B cell (primary cell): ENCODE measurements around the gene S100A1. TPM values are rescaled to one million over a fixed set of nuclear protein-coding genes. Genes with fewer than 3 reads are reported as not detected.
A peak's percentile ranks its signal among the peaks of the same experiment; 100 is the strongest.

Experiments used
- ATAC-seq: fragments of 200-7000 bp; cut with Tn5 transposase; one replicate; pipeline ENCODE4 v1.10.0; 2021; ENCODE audit warnings: low read depth, mild to moderate bottlenecking, moderate number of reproducible peaks, moderate library complexity
- CTCF ChIA-PET: fragments of 350-600 bp; sonication (Branson Sonifier 250); formaldehyde crosslinking; loops from one replicate; lab custom pipeline; 2021; ENCODE audit warnings: antibody characterized with exemption, inconsistent platforms; lab: Charles Lee
- POLR2A ChIA-PET: fragments of 350-600 bp; sonication (Branson Sonifier 250); formaldehyde crosslinking; loops from one replicate; lab custom pipeline; 2021; ENCODE audit warnings: antibody characterized with exemption; lab: Charles Lee
- DNase-seq: peaks from one replicate; pipeline ENCODE4 v3.0.0; 2013
- H2AFZ ChIP-seq: 2 replicates; pipeline ENCODE4 v1.6.1; 2012; ENCODE audit warnings: mild to moderate bottlenecking, low read depth, low read length; ENCODE audit not compliant: insufficient read depth, poor library complexity, severe bottlenecking
- H3K27ac ChIP-seq, 2 donors: 1 replicate in 1 of 2; 2 replicates in 1 of 2; pipeline ENCODE4 v1.5.1; 2012 to 2013; ENCODE audit warnings: low read length in 2 of 2, mild to moderate bottlenecking in 2 of 2, moderate library complexity in 1 of 2
- H3K27me3 ChIP-seq, 4 experiments: fragments of 200-600 bp in 1 of 4; sonication (generic) in 1 of 4; replicated peaks in 1 of 4; 1 replicate in 2 of 4; 2 replicates in 2 of 4; pipeline versions ENCODE4 v1.6.1 to v1.7.0; 2013 to 2016; ENCODE audit warnings: low read length in 3 of 4, mild to moderate bottlenecking in 2 of 4, mixed read lengths in 1 of 4, moderate library complexity in 1 of 4; ENCODE audit not compliant: insufficient read depth in 4 of 4, control insufficient read depth in 3 of 4; ENCODE audit errors: control extremely low read depth in 1 of 4
- H3K36me3 ChIP-seq, 2 experiments: replicated peaks in 1 of 2; 1 replicate in 1 of 2; 2 replicates in 1 of 2; pipeline versions ENCODE4 v1.6.1 to v1.7.1; 2013; ENCODE audit warnings: low read length in 1 of 2; ENCODE audit not compliant: insufficient read depth in 2 of 2, control insufficient read depth in 1 of 2; ENCODE audit errors: control extremely low read depth in 1 of 2, extremely low read depth in 1 of 2
- H3K4me1 ChIP-seq, 2 donors: fragments of 200-600 bp in 1 of 2; sonication (generic) in 1 of 2; 1 replicate in 1 of 2; 2 replicates in 1 of 2; pipeline versions ENCODE4 v1.5.1 to v1.6.1; 2013 to 2017; ENCODE audit warnings: low read length in 2 of 2; ENCODE audit not compliant: control insufficient read depth in 2 of 2, insufficient read depth in 2 of 2
- H3K4me2 ChIP-seq: replicated peaks from 2 replicates; pipeline ENCODE3; 2012; ENCODE audit warnings: mild to moderate bottlenecking, low read depth, low read length; ENCODE audit not compliant: poor library complexity, severe bottlenecking
- H3K4me3 ChIP-seq, 5 experiments: fragments of 200-600 bp in 1 of 5; sonication (generic) in 1 of 5; 1 replicate in 3 of 5; 2 replicates in 2 of 5; pipeline versions ENCODE4 v1.5.1 to v1.7.0; 2011 to 2016; ENCODE audit warnings: low read length in 4 of 5, mild to moderate bottlenecking in 4 of 5, low read depth in 2 of 5, control low read depth in 1 of 5, moderate library complexity in 1 of 5; ENCODE audit not compliant: insufficient read depth in 1 of 5; ENCODE audit errors: control extremely low read depth in 1 of 5, extremely low read depth in 1 of 5
- H3K79me2 ChIP-seq: fragments of 200-600 bp; sonication (generic); one replicate; pipeline ENCODE4 v1.6.0; 2016; ENCODE audit warnings: low read length; ENCODE audit not compliant: control insufficient read depth, insufficient read depth
- H3K9ac ChIP-seq: fragments of 200-600 bp; sonication (generic); 2 replicates; pipeline ENCODE4 v1.6.1; 2017; ENCODE audit warnings: mild to moderate bottlenecking, low read length, moderate library complexity
- H3K9me3 ChIP-seq, 3 donors: one replicate each; pipeline versions ENCODE4 v1.6.1 to v1.7.1; 2013; ENCODE audit warnings: low read length in 2 of 3; ENCODE audit not compliant: control insufficient read depth in 2 of 3, insufficient read depth in 1 of 3; ENCODE audit errors: control extremely low read depth in 1 of 3
- H4K20me1 ChIP-seq: 2 replicates; pipeline ENCODE4 v1.6.0; 2012; ENCODE audit warnings: mild to moderate bottlenecking, low read length; ENCODE audit not compliant: insufficient read depth, control insufficient read depth, poor library complexity, severe bottlenecking
- H3K27ac Mint-ChIP-seq: one replicate; pipeline ENCODE4 v1.8.0; 2021; ENCODE audit warnings: mixed read lengths
- H3K27me3 Mint-ChIP-seq: one replicate; pipeline ENCODE4 v1.8.0; 2021; ENCODE audit warnings: mixed read lengths
- H3K4me1 Mint-ChIP-seq: one replicate; pipeline ENCODE4 v1.8.0; 2021; ENCODE audit warnings: mixed read lengths
- H3K4me3 Mint-ChIP-seq: one replicate; pipeline ENCODE4 v1.8.0; 2021; ENCODE audit warnings: mixed read lengths
- H3K9me3 Mint-ChIP-seq: one replicate; pipeline ENCODE4 v1.8.0; 2022; ENCODE audit warnings: mixed read lengths; ENCODE audit not compliant: insufficient read depth
- CTCF ChIP-seq: fragments of 200-600 bp; IDR thresholded peaks from one replicate; pipeline ENCODE4 v1.8.0; 2022; ENCODE audit warnings: antibody characterized with exemption, mild to moderate bottlenecking
- EZH2 ChIP-seq: IDR thresholded peaks from 2 replicates; pipeline ENCODE4 v1.6.1; 2012; ENCODE audit warnings: borderline replicate concordance, low read depth, mild to moderate bottlenecking, moderate library complexity, low read length; ENCODE audit not compliant: insufficient read depth, poor library complexity, severe bottlenecking
- WGBS: methylation state at CpG from one replicate; pipeline ENCODE4 v1.1.5; 2013; ENCODE audit warnings: missing lambda C conversion rate; ENCODE audit not compliant: insufficient coverage; 5-methylcytosine and 5-hydroxymethylcytosine counted together
- intact Hi-C: fragments of 100-400 bp; cut with micrococcal nuclease; formaldehyde crosslinking; loops from one replicate; pipeline ENCODE4 v1.10.0; 2022
- polyA plus RNA-seq: library from polyadenylated mRNA; depleted of rRNA; stranded (reverse); fragments of >200 nt; gene quantifications from 2 replicates; pipeline ENCODE4 v1.2.3, GENCODE V29; 2012
- total RNA-seq, 2 donors: library from RNA; stranded (reverse); fragments of 120-200 nt in 1 of 2; gene quantifications; 1 replicate in 1 of 2; 2 replicates in 1 of 2; pipeline versions ENCODE4 v1.2.3 to v1.2.4, GENCODE V29; 2013 to 2022

The S100A1 gene
- total and polyA plus RNA-seq, 2 donors (not counting 1 experiment from before 2014, with no cell fraction given): not detected

GRCh38 chr1:153628638-153629342 lies 556 bp downstream of the S100A1 start:
- intact Hi-C loops: no loop called here
- Histone ChIP-seq H3K27ac (no peak overlapping the region), H3K36me3 (no peaks in the 10 kb centered on the region), H3K79me2 (no peaks in the 10 kb centered on the region), H4K20me1 (no peaks in the 10 kb centered on the region), H3K4me1 (peaks cover 13 to 34% of the 10 kb centered on the region in 2 donors), H2AFZ (no peak overlapping the region), H3K27me3 (peaks cover 0 to 4% (median 0%) of the 10 kb centered on the region in 4 experiments), H3K4me3 (no peak overlapping the region), H3K9me3 (peaks cover 0 to 7% (median 0%) of the 10 kb centered on the region in 3 donors), H3K4me2 (no peak overlapping the region), H3K9ac (no peak overlapping the region)
- H3K27ac Mint-ChIP-seq: peak overlapping the region; percentile 46
- CTCF ChIA-PET: interaction anchor here (0.7 to 3.4 kb wide), 4 partner anchors 15 to 118 kb away, joined by 3 to 26 read pairs (median 3); no protein-coding TSS in a partner anchor
- H3K9me3 Mint-ChIP-seq: no peaks in the 10 kb centered on the region
- DNase-seq (no peak), ATAC-seq (no peak)
- 32% methylated on average over 4 of the region's 6 CpGs for WGBS
- TF ChIP-seq EZH2 (no peak), CTCF (no peak)
- H3K4me3 Mint-ChIP-seq: no peak overlapping the region
- no peaks in the 10 kb centered on the region for H3K27me3 Mint-ChIP-seq
- H3K4me1 Mint-ChIP-seq: peaks cover 25% of the 10 kb centered on the region
- POLR2A ChIA-PET: interaction anchor here (0.6 to 1.2 kb wide), 2 partner anchors 31 to 362 kb away, joined by 4 read pairs; partner anchors contain the start of gene RPS27

DNA sequence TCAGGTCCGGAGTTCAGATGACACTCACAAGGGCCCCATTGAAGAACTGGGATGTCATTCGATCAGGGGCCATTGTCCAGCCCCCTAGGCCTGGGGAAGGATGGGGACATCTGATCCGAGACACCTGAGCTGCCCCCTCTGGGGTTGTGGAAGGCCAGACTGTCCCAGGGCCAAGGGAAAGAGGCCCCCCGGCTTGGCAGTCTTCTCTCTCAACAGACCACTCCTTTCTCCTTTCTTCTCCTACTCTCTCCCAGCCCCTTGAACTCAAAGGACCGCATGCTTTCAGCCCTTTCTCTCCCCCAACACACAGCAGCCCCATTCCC lies 1.1 kb downstream of the S100A1 start:
- H4K20me1 ChIP-seq: no peaks in the 10 kb centered on the region
- no peak overlapping the region for H3K4me2 ChIP-seq
- intact Hi-C loops: no loop called here
- H2AFZ ChIP-seq: no peak overlapping the region
- ATAC-seq (no peak), DNase-seq (no peak)
- Mint-ChIP-seq H3K9me3 (no peaks in the 10 kb centered on the region), H3K27ac (peak overlapping the region; percentile 20), H3K4me3 (no peak overlapping the region), H3K27me3 (no peaks in the 10 kb centered on the region), H3K4me1 (peaks cover 28% of the 10 kb centered on the region)
- H3K79me2 ChIP-seq: peaks cover 2% of the 10 kb centered on the region
- H3K9me3 ChIP-seq: peaks cover 0 to 7% (median 0%) of the 10 kb centered on the region in 3 donors
- H3K4me3 ChIP-seq: no peak overlapping the region
- WGBS: 98% methylated on average over 5 of the region's 5 CpGs
- H3K9ac ChIP-seq: no peak overlapping the region
- ChIA-PET CTCF (interaction anchor here (1.1 to 3.4 kb wide), 3 partner anchors 57 to 119 kb away, joined by 3 to 26 read pairs (median 3); no protein-coding TSS in a partner anchor), POLR2A (no interaction called here)
- no peak overlapping the region for H3K27ac ChIP-seq
- no peaks in the 10 kb centered on the region for H3K36me3 ChIP-seq
- TF ChIP-seq EZH2 (no peak), CTCF (no peak)
- peaks cover 13 to 34% of the 10 kb centered on the region in 2 donors for H3K4me1 ChIP-seq
- peaks cover 0 to 4% (median 0%) of the 10 kb centered on the region in 4 experiments for H3K27me3 ChIP-seq
